ENCODE measurements around the gene CHCT1.

CHCT1 gene

DNA sequence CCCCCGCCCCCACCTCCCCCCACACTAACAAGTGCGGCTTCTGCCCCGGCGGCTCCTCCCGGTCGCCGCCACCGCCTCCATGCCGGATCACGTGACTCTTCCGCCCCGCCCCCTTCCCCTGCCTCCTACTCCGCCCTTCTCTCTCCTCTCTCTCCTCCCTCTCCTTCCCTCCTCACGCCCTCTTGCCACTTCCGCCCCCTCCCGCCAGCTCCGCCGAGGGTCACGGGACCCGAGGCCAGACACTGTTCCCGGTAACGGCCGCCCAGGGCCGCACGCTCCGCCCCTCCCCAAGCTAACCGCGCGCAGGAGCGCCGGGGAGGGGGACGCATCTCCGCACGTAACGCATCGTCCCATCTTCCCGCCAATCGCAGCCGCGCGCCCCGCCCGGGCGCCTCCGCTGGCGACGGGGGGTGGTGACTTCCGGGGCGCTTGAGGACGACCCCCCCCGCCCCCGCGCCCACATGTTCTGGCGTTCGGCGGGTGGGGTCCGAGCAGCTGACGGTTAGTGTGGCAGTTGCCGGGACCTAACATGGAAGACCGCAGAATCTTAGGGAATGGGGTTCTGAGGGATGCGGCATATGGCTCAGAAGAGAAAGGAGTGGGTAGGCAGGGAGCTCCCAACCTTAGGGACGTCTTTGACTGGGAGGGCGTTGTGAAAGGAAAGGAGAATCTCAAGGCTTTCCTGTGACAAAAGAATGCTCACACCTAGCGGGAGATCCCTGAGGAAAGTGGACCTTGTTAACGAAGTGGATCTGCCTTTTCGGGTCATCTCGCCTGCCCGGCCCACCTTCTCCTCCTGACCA, 30.0 kb upstream of the CHCT1 start, which contains the start of gene USP32:
Gene USP32 (minus strand): TSS at position 92 of the 803 bp plus-strand sequence. CDS start 194 bp downstream, outside the sequence.
- TF ChIP-seq POLR2A (IDR thresholded peaks at IDR 0.05; ENCODE audit: low read depth, low read length), result peak; percentile 81
- DNase-seq (ENCODE audit: insufficient read length, low spot score), result peak; percentile 95
- peak; percentile 88 for FAIRE-seq

DNA sequence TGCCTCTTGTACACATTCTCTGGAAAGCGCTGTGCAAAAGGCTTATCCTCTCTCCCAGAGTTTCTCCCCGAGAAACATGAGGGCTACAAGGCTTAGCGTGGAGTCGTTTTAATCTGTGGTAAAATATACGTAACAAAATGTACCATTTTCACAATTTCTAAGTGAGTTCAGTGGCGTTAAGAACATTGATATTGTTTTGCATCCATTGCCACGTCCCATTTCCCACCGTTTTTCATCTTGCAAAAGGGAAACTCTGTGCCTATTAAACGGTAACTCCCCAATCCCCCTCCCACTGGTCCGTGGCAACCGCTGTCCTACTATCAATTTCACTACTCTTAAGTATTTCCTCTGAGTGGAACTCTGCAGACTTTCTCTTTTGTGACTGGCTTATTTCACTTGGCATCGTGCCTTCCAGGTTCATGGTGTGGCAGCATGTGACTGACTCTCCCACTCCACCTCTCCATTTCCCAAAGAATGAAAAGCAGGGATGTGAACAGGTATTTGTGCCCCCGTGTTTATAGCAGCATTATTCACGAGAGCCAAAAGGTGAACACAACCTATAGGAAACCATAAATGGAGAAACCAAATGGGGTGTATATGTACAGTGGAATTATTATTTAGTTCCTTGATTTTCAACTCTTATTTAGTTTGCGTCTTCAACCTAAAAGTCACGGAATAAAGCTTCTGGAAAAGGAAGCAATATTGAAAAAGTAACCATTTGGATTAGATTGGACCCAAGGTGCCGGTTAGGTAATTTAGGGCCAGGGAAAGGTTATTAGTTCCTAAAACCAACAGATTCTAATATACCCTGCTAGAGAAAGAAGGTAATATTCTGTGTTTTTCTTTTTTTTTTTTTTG, 29.2 kb upstream of the CHCT1 start:
- TF ChIP-seq POLR2A (IDR thresholded peaks at IDR 0.05; ENCODE audit: low read depth, low read length), result no peak
- DNase-seq (ENCODE audit: insufficient read length, low spot score), result peak; percentile 36

DNA sequence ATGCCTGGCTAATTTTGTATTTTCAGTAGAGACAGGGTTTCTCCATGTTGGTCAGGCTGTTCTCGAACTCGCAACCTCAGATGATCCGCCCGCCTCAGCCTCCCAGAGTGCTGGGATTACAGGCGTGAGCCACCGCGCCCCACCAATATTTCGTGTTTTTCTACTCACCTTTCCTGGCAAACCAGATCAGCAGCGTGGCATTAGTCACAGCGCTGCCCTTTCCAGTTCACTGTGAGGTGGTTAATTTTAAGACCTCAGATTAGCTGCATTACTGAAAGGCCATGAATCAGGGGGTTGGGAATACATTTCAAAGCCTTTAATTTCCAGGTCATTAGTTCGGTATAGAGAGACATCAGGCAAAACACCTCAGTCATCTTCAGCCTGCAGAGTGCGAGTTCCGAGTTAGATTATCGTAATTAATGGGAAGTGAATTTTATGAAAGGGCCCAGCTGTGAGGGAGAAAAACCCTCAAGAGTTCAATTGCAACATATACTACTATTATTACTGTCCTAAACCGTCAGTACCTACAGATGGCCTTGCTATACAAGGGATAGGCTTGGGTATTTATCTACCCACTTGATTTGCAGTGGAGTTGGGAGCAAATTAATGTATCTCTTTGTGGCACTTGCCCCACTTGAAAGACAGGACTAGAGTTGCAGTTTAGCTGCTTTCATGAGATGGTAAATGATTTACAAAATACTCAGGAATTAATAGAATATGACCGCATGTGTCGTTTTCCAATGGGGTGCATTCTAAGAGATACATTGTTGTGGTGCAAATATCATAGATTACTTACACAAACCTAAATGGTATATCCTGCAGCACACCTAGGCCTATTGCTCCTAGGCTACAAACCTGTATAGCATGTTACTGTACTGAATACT, 28.2 kb upstream of the CHCT1 start:
- FAIRE-seq, result no peak
- no peak for TF ChIP-seq POLR2A (IDR thresholded peaks at IDR 0.05; ENCODE audit: low read depth, low read length)
- no peak for DNase-seq (ENCODE audit: insufficient read length, low spot score)

More for the DNA sequence above, 29.2 kb upstream of the CHCT1 start:
- FAIRE-seq, result peak; percentile 85

DNA sequence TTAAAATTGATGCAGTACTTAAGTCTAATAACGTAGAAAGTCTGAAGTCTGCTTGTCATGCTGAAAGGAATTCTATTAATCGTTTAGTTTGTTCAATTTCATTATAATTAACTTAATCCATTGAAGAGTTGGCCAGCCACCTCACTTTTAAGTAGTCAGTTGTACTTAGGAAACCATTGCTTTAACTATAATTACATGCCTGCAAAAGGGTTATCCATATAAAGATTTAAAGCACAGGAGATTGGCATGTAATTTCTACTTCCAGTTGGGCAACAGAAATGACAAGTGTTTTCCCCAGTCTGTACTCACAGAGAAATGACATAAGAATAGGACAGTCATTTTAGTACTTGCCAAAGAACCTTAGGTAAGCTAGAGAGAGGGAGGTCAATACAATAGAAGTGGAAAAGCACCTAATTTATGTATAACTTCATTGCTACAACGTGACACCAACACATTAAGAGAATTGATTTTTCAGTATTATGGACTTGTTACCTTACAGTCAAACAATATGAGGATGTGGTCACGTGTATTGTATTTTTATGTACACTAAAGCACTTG, 26.7 kb upstream of the CHCT1 start:
- FAIRE-seq (no peak), DNase-seq (ENCODE audit: insufficient read length, low spot score) (no peak)
- TF ChIP-seq POLR2A (IDR thresholded peaks at IDR 0.05; ENCODE audit: low read depth, low read length), result no peak

DNA sequence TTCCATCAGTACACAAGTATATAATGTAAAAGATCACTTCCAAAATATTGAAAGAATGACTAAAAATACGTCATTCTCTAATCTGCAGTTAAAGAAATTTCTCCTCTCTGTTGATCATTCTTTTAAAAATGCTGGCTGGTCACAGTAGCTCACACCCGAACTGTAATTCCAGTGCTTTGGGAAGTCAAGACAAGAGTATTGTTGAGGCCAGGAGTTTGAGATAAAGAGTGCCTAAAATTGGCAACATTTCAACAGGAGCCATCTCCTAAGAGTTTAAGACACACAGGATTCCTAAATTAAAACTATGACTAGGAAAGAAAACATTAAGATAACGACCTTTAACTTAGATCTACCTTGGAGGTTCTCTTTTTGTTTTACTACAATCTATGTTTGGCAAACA, 25.9 kb upstream of the CHCT1 start:
- no peak for DNase-seq (ENCODE audit: insufficient read length, low spot score)
- no peak for FAIRE-seq
- no peak for TF ChIP-seq POLR2A (IDR thresholded peaks at IDR 0.05; ENCODE audit: low read depth, low read length)

DNA sequence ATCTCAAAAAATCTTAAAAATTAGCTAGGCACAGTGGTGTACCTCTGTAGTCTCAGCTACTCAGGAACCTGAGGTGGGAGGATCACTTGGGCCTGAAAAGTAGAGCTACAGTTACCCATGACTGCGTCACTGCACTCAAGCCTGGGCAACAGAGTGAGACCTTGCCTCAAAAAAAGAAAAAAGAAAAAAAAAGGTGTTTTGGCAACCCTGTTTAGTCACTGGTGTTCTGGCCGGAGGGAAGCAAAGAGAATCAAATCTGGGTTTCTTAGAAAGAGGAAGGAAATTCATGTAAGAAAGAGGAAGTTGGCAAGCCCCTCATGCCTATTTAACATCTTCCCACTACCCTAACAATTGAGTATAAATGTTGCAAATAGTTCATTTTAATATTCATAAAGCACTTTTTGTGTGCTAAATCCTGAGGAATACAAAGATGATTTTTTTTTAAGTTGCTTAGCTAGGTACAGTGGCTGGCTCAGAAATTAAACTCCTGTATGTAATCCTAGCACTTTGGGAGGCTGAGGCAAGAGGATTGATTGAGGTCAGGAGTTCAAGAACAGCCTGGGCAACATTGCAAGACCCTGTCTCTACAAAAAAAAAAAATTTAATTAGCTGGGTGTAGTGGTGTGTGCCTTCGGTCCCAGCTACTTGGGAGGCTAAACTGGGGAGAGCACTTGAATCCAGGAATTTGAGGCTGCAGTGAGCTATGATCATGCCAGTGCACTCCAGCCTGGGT, 23.9 kb upstream of the CHCT1 start:
- FAIRE-seq (no peak), DNase-seq (ENCODE audit: insufficient read length, low spot score) (no peak)
- no peak for TF ChIP-seq POLR2A (IDR thresholded peaks at IDR 0.05; ENCODE audit: low read depth, low read length)

DNA sequence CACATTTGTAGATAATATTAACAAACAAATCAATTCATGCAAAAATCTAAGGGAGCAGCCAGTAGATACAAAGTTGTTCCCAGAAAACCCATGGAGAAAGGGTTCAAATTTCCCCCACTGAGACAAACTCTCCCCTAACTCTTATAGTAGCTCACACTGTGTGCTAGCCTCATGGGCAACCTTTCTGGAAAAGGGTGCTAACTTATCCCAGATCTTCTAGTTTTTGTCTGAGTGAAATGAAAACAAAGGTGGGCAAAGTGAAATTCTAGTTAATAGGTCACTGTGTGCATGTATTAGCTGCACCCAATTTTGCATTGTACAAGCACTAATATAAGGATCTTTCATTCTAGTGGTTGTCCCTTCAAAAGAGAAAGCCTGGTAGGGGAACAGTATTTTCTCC, 20.5 kb upstream of the CHCT1 start:
- no peak for TF ChIP-seq POLR2A (IDR thresholded peaks at IDR 0.05; ENCODE audit: low read depth, low read length)
- DNase-seq (ENCODE audit: insufficient read length, low spot score), result no peak
- FAIRE-seq, result no peak

DNA sequence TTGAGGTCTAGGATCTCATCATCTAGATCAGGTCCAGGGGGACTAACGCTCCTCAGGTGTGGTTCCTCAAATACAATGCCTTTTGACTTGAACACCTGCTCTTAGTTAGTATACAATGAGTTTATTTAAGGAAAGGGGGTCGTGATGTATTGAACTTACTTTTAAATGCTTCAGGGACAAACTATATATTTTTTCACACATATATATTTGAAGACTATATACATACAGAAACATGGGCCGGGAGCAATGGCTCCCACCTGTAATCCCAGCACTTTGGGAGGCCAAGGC, 18.8 kb upstream of the CHCT1 start:
- no peak for TF ChIP-seq POLR2A (IDR thresholded peaks at IDR 0.05; ENCODE audit: low read depth, low read length)
- no peak for DNase-seq (ENCODE audit: insufficient read length, low spot score)
- FAIRE-seq, result no peak

DNA sequence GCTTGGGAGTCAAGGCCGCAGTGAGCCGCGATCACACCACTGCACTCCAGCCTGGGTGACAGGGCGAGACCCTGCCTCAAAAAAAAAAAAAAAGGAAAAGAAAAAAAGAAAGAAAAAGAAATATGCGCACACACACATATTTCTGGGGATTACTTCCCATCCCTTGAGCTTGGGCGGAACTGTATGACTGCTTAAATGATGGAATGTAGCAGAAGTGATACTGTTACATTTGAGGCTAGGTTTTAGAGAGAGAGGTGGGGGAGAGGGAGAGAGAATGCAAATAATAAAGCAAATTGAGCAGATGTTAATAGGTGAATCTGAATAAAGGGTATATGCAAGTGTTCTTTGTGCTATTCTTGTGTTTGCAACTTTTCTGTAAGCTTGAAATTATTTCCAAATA, 18.3 kb upstream of the CHCT1 start:
- FAIRE-seq, result no peak
- TF ChIP-seq POLR2A (IDR thresholded peaks at IDR 0.05; ENCODE audit: low read depth, low read length), result no peak
- DNase-seq (ENCODE audit: insufficient read length, low spot score), result no peak

DNA sequence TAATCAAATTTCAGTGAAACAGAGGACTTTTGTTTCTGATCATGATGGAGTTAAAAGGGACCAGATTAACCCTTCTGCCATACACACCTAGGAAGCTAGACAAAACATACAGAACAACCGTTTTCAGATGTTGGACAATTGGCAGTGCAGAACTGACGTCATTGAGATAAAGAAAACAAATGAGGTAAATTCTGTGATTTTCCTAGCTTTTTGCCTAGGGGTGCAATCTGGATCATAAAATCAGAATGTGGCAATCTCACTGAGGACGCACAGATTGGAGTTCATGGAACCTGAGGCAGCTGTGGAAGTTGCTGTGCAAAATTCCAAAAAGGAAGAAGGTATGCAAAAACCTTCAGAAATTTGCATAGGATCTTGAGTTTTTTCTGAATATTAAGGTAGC, 15.4 kb upstream of the CHCT1 start:
- no peak for FAIRE-seq
- DNase-seq (ENCODE audit: insufficient read length, low spot score), result no peak
- no peak for TF ChIP-seq POLR2A (IDR thresholded peaks at IDR 0.05; ENCODE audit: low read depth, low read length)

DNA sequence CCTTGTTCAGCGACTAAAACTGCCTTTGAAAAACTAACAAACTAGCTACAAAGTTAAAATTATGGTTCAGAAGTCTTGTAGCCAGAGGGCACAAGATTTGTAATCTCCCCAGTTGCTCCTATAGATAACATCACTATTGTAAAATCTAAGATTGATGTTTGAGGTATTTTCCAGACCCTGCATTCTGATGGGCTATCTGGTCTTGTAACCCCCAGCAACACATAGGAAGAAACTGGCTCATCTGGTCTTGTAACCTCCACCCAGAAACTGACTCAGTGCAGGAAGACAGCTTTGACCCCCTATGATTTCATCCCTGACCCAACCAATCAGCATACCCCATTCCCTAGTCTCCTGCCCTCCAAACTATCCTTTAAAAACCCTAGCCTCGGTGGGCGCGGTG, 12.3 kb upstream of the CHCT1 start:
- FAIRE-seq (no peak), DNase-seq (ENCODE audit: insufficient read length, low spot score) (no peak)
- no peak for TF ChIP-seq POLR2A (IDR thresholded peaks at IDR 0.05; ENCODE audit: low read depth, low read length)

DNA sequence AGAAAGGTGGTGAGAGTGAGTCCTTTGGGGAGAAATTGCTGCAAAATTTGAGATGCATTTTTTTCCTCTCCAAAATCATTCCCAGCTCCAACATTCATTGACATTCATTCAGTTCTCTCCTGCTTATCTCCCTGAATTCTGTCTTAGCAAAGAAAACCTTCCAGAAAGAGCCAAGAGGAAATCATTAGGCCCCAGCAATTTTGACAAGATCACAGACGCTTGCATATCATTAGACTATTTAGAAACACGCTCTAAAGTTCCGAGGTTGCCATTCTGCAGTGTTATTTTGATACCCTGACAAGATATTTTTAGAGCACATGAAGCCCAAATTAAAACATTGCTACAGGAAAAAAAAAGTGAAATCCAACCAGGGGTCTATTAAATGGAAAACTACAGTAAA, 9.6 kb upstream of the CHCT1 start:
- FAIRE-seq, result no peak
- no peak for TF ChIP-seq POLR2A (IDR thresholded peaks at IDR 0.05; ENCODE audit: low read depth, low read length)
- no peak for DNase-seq (ENCODE audit: insufficient read length, low spot score)

DNA sequence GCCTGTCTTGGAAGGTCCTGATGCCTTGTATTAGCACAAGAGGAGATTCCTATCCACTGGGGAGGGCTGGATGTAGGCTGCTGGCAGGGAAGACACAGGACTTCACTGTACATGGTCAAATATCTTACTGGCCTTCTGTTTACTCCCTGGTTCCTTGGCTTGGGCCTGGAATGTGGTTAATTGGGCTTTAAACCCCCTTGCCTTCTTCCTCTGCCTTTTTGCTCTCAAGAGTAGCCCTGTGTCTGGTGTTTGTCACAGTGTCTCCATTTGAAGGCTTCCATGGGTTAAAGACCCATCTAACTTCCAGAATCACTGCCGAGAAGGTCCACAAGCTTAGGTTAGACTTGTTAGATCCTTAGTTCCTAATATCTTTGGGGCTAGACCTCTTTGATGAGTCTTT, 7.1 kb upstream of the CHCT1 start:
- TF ChIP-seq POLR2A (IDR thresholded peaks at IDR 0.05; ENCODE audit: low read depth, low read length), result no peak
- FAIRE-seq (no peak), DNase-seq (ENCODE audit: insufficient read length, low spot score) (no peak)
